K562 (cell line): ENCODE data around the gene GATA1. TPM values are rescaled to one million over a fixed set of nuclear protein-coding genes. Genes with fewer than 3 reads are reported as not detected.

Experiments
- ARID1B ChIP-seq: fragments of 450-650 bp; IDR thresholded peaks from 2 replicates; pipeline ENCODE4 v1.6.1; 2016; ENCODE audit warnings: antibody characterized with exemption, mild to moderate bottlenecking, inconsistent platforms
- BCOR ChIP-seq: fragments of 450-650 bp; IDR thresholded peaks from 2 replicates; pipeline ENCODE4 v1.6.1; 2016
- CTCFL ChIP-seq: IDR thresholded peaks from 2 replicates; pipeline ENCODE4 v1.6.1; 2011; ENCODE audit warnings: borderline replicate concordance, low read depth, mild to moderate bottlenecking, moderate library complexity, low read length; ENCODE audit not compliant: insufficient read depth, poor library complexity, severe bottlenecking
- E2F3 ChIP-seq: fragments of 250-450 bp; sonication (Bioruptor Pico); IDR thresholded peaks from 2 replicates; pipeline ENCODE4 v1.4.0; 2020; ENCODE audit warnings: mild to moderate bottlenecking
- ELF4 ChIP-seq: fragments of 450-650 bp; formaldehyde crosslinking; IDR thresholded peaks from 2 replicates; pipeline ENCODE4 v1.4.0; 2022; ENCODE audit warnings: missing genetic modification characterization
- HMGXB4 ChIP-seq: sonication (generic); formaldehyde crosslinking; IDR thresholded peaks from 2 replicates; pipeline ENCODE4 v1.8.1; 2023; ENCODE audit warnings: mild to moderate bottlenecking, missing genetic modification reagents
- PCBP1 ChIP-seq: fragments of 200-400 bp; formaldehyde crosslinking; IDR thresholded peaks from 2 replicates; pipeline ENCODE4 v1.6.1; 2018; ENCODE audit warnings: mild to moderate bottlenecking, low read depth, low read length; ENCODE audit not compliant: poor library complexity, severe bottlenecking
- POLR2AphosphoS5 ChIP-seq: IDR thresholded peaks from 2 replicates; pipeline ENCODE4 v1.6.1; 2011; ENCODE audit warnings: mild to moderate bottlenecking, low read depth, low read length, moderate library complexity; ENCODE audit not compliant: control insufficient read depth, insufficient read depth
- PYGO2 ChIP-seq: fragments of 450-650 bp; IDR thresholded peaks from 2 replicates; pipeline ENCODE4 v1.6.1; 2016; ENCODE audit warnings: mild to moderate bottlenecking, missing genetic modification characterization, moderate library complexity, missing compliant biosample characterization
- RCOR1 ChIP-seq, 2 experiments: IDR thresholded peaks; 2 replicates each; pipeline ENCODE4 v1.6.1; 2012; ENCODE audit warnings: low read depth in 2 of 2, low read length in 2 of 2, borderline replicate concordance in 1 of 2, improper control_type of control experiment in 1 of 2
- TFAP4 ChIP-seq: sonication (generic); formaldehyde crosslinking; IDR thresholded peaks from 2 replicates; pipeline ENCODE4 v1.8.0; 2022; ENCODE audit warnings: missing genetic modification reagents, mild to moderate bottlenecking, moderate library complexity, borderline replicate concordance
- XRCC5 ChIP-seq: fragments of 200-400 bp; formaldehyde crosslinking; IDR thresholded peaks from 2 replicates; pipeline ENCODE4 v1.6.1; 2017; ENCODE audit warnings: low read depth, mild to moderate bottlenecking, low read length
- ZBTB17 ChIP-seq: fragments of 450-650 bp; formaldehyde crosslinking; IDR thresholded peaks from 2 replicates; pipeline ENCODE4 v1.4.0; 2020; ENCODE audit warnings: mild to moderate bottlenecking
- ZKSCAN8 ChIP-seq: fragments of 200-800 bp; sonication (Bioruptor generic); IDR thresholded peaks from 2 replicates; pipeline ENCODE4 v1.6.1; 2016; ENCODE audit warnings: missing genetic modification characterization, missing compliant biosample characterization
- ZMIZ1 ChIP-seq, 2 experiments: fragments of 150-350 bp in 1 of 2; IDR thresholded peaks; 2 replicates each; pipeline ENCODE4 v1.6.1; 2012 to 2016; ENCODE audit warnings: low read depth in 2 of 2, low read length in 2 of 2, mild to moderate bottlenecking in 1 of 2, moderate library complexity in 1 of 2
- ZNF449 ChIP-seq: fragments of 250-450 bp; sonication (Bioruptor Pico); IDR thresholded peaks from 2 replicates; pipeline ENCODE4 v1.8.0; 2022; ENCODE audit warnings: moderate library complexity, mild to moderate bottlenecking, inconsistent platforms
- polyA plus RNA-seq, 8 experiments: library from polyadenylated mRNA; depleted of rRNA in 4 of 8; stranded (reverse) in 5 of 8; unstranded in 3 of 8; fragments of >200 nt; fragmentation: Nextera tagmentation in 2 of 8; fragmentation: Illumina TruSeq in 1 of 8; extraction: Ambion mirVana in 2 of 8; extraction: Trizol in 1 of 8; gene quantifications; 2 replicates each; pipeline versions ENCODE4 v1.2.1 to v1.2.3, GENCODE V29; 2011 to 2014; ENCODE audit warnings: inconsistent platforms in 1 of 8, missing spikeins in 1 of 8
- total RNA-seq, 7 experiments: library from RNA; depleted of rRNA in 6 of 7; stranded (reverse); fragments of >200 nt in 6 of 7; fragmentation: Illumina TruSeq in 2 of 7; extraction: Trizol in 2 of 7; gene quantifications; 2 replicates each; pipeline versions ENCODE4 v1.2.1 to v1.2.3, GENCODE V29; 2011 to 2021; ENCODE audit warnings: low replicate concordance in 1 of 7

Gene GATA1
- total and polyA plus RNA-seq, 9 of the 15 experiments (the other 6 are each of a cell fraction or from before 2014, with no cell fraction given): 11.9 to 291 (median 116) TPM

GRCh38 chrX:48785540-48786214, 713 bp upstream of the GATA1 start (continued):
- peak; percentile 86 to 98; a peak in 3 of 4 replicates for TF ChIP-seq RCOR1 (IDR thresholded peaks at IDR 0.05; ENCODE audit: borderline replicate concordance in 1 of 2, low read depth in 2 of 2, low read length in 2 of 2)
- no peak for TF ChIP-seq POLR2AphosphoS5
- TF ChIP-seq E2F3 (CRISPR knock-in tag): 0 out of 2 replicates have a peak, but pooled peaks have one; percentile 38
- peak; percentile 41; the same call in 1 of the 2 replicates for TF ChIP-seq TFAP4
- TF ChIP-seq BCOR: peak; percentile 99
- TF ChIP-seq ELF4 (CRISPR knock-in tag): peak; percentile 54; the same call in 1 of the 2 replicates
- no peak for TF ChIP-seq PCBP1
- TF ChIP-seq ARID1B: peak; percentile 91
- TF ChIP-seq ZMIZ1 (IDR thresholded peaks at IDR 0.05; ENCODE audit: low read depth in 2 of 2, low read length in 2 of 2): no peak
- TF ChIP-seq XRCC5: peak; percentile 60
- TF ChIP-seq HMGXB4 (CRISPR knock-in tag): no peak
- TF ChIP-seq PYGO2 (tag): 0 out of 2 replicates have a peak, but pooled peaks have one; percentile 35
- TF ChIP-seq ZNF449 (CRISPR knock-in tag): peak; percentile 80; the same call in 1 of the 2 replicates
- no peak for TF ChIP-seq CTCFL
- no peak for TF ChIP-seq ZKSCAN8 (CRISPR knock-in tag)
- peak; percentile 37; the same call in 1 of the 2 replicates for TF ChIP-seq ZBTB17 (CRISPR knock-in tag)
